HG03066 (cell line): ENCODE measurements around the gene MOV10L1.

ENCODE experiments used
- ATAC-seq: cut with Tn5 transposase; IDR thresholded peaks from one replicate; pipeline ENCODE4 v1.9.1; 2021; ENCODE audit warnings: low read depth; ENCODE audit not compliant: unreplicated experiment

MOV10L1 gene

DNA sequence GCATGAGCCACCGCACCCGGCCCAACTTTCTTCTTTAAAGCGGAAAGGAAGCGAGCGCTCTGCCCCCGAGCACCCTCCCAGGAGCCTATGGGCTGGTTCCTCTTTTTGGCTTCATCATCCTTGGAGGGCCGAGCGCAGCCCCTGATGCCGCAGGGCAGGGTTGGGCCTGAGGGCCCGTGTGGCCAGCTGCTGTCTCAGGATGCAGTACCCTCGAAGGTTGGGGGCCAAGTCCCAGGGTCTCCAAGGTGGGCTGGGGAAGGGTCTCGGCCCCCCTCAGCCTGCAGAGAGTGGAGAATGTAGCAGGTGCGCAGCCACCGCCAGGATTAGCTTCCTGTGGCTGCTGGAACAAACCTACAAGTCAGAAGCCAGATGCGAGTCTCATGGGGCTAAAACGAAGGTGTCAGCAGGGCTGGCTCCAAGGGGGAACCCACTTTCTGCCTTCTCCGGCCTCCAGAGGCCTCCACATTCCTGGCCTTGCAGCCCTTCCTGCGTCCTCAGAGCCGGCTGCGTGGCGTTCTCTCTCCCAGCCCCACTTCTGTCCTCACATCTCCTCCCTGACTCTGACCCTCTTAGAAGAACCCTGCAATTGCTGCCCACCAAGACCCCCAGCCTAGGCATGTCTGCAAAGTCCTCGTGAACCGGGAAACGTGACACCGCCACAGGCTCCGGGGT, 83.6 kb downstream of the MOV10L1 start:
- no peak for ATAC-seq

DNA sequence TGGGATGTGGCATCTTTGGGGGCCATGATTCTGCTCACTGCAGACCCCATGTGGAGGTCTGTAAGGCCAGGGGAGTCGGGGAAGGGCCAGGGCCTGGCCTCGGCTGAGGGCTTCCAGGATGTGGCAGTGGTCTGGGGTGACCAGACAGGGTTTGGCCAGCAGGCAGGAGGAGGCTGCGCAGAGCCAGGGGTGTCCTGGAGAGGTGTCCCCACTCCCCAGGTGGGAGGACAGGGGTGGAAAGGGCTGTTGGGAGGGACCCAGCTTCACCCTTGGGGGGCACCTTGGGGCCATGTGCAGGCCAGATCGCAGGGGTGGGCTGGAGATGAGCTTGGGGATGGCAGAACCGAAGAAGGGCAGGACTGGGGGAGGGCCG, 84.2 kb downstream of the MOV10L1 start:
- no peak for ATAC-seq

DNA sequence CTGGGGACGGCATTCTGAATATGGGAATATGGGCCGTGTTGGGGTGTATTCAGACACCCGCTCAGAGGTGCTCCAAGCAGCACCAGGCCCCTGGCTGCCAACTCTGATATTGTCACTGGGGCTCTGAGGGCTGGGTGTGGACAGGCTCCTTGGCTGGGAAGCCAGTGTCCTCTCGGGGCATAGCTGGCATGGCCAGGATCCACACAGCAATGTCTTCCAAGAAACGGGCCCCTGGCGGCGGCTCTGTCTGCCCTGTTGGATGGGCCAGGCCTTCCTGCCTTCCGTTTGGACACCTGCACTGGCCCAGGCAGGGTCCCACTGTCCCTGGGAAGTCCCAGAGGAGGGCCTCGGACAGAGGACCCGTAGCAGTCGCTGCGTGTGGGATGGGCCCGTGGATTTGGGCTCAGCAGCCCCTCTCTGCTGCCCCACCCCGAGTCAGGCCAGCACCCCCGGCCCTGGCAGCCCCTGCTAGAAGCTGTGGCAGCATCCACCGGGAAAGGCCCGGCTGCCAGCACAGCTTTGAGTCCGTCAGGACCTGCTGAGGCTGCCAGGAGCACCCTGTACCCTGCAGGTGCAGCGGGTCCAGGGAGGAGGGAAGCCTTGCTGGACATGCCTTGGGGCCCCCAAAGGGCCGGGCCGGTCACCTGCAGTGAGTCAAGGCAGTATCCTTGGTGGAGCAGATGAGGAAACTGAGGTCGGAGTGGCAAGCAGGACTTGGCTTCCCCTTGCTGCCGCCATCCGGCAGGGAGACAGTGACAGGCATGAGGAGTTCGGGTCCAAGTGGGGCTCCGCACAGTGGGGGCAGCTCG, 84.8 kb downstream of the MOV10L1 start:
- no peak for ATAC-seq

DNA sequence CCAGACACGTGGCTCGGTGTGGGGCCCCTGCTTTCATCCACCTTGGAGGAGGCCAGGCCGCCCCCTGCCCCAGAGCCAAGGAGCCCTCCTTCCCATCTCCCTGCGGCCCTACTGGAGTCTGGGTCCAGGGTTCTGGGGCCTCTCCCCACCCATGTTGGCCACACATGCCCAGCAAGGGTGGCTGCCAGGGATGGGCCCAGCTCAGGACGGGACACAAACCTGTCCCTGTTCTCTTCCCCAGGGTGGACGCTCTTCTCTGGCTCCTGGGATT, 85.3 kb downstream of the MOV10L1 start:
- ATAC-seq: no peak

DNA sequence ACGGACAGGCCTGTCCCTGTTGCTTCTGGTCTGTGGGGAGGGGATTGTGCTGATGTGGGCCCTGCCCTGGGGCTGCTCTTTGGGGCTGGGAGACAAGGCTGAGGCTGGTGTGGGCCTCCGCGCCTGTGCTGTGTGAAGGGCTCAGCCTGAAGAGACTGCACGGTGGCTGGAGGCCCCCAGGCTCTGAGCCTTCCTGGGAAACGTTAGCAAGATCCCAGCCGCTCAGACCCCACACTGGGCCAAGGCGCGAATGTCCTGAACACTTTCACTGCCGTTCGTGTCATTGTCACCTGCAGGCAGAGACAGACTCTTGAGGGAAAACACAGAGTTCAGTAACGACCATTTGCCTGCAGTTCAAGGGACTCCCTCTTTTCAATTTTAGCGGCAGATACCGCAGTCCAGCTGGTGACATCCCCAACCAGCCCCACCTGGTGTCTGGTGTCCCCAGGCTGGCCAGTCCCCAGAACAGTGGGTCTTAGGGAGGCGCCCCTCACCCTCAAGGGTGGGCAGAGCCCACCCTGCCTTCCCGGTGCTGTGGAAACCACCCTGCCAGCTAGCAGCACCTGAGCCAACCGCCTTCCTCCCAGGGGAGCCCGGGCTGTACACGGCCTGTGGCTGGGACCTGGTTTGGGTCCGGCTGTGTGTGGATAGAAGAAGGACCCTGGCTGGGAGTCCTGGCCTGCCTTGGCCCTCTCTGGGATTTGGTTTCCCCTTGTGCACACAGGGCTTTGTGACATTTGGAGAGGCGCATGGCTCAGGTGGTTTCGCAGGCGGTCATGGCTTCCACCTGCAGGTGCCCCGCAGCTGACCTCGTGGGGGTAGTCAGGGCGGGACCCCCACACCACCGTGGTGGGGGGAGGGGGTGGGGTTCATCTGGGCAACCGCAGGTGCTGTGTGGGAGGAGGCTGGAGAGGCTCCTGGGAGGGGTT, 86.4 kb downstream of the MOV10L1 start:
- no peak for ATAC-seq

DNA sequence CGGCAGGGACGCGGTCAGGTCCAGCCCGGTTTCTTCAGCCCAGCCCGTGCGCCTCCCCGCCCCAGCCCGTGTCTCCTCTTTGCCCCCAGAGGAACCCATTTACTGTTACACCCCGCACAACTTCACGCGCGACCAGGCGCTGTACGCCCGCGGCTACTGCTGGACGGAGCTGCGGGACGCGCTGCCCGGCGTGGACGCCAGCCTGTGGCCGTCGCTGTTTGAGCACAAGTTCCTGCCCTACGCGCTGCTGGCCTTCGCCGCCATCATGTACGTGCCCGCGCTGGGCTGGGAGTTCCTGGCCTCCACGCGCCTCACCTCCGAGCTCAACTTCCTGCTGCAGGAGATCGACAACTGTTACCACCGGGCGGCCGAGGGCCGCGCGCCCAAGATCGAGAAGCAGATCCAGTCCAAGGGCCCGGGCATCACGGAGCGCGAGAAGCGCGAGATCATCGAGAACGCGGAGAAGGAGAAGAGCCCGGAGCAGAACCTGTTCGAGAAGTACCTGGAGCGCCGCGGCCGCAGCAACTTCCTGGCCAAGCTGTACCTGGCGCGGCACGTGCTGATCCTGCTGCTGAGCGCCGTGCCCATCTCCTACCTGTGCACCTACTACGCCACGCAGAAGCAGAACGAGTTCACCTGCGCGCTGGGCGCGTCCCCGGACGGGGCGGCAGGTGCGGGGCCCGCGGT, 87.2 kb downstream of the MOV10L1 start:
- ATAC-seq: no peak

DNA sequence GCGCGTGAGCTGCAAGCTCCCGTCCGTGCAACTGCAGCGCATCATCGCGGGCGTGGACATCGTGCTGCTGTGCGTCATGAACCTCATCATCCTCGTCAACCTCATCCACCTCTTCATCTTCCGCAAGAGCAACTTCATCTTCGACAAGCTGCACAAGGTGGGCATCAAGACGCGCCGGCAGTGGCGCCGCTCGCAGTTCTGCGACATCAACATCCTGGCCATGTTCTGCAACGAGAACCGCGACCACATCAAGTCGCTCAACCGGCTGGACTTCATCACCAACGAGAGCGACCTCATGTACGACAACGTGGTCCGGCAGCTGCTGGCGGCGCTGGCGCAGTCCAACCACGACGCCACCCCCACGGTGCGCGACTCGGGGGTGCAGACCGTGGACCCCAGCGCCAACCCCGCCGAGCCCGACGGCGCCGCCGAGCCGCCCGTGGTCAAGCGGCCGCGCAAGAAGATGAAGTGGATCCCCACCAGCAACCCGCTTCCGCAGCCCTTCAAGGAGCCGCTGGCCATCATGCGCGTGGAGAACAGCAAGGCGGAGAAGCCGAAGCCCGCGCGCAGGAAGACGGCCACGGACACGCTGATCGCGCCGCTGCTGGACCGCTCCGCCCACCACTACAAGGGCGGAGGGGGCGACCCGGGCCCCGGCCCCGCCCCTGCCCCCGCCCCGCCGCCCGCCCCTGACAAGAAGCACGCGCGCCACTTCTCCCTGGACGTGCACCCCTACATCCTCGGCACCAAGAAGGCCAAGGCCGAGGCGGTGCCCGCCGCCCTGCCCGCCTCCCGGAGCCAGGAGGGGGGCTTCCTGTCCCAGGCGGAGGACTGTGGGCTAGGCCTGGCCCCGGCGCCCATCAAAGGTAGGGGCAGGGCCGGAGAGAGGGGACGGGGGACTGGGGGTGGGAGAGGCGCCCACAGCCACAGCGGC, 88.0 kb downstream of the MOV10L1 start:
- ATAC-seq: no peak

DNA sequence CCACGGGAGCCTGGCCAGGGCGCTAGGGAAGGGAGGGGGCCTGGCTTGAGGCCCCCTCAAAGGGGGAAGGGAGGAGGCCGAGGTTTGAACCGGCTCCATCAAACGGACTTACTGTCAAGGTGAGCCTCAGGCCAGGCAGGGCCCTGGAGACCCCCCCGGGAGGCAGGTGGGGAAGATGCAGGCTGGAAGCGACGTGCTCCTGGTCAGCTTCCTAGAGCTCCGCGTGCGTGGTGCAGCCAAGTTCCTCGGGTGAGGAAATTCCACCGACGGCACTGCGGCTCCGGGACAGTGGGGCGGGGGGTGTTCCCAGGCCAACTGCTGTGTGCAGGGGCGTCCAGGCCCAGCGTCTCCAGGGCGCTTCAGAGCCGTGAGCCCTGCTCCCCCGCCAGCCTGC, 88.7 kb downstream of the MOV10L1 start:
- ATAC-seq: no peak

DNA sequence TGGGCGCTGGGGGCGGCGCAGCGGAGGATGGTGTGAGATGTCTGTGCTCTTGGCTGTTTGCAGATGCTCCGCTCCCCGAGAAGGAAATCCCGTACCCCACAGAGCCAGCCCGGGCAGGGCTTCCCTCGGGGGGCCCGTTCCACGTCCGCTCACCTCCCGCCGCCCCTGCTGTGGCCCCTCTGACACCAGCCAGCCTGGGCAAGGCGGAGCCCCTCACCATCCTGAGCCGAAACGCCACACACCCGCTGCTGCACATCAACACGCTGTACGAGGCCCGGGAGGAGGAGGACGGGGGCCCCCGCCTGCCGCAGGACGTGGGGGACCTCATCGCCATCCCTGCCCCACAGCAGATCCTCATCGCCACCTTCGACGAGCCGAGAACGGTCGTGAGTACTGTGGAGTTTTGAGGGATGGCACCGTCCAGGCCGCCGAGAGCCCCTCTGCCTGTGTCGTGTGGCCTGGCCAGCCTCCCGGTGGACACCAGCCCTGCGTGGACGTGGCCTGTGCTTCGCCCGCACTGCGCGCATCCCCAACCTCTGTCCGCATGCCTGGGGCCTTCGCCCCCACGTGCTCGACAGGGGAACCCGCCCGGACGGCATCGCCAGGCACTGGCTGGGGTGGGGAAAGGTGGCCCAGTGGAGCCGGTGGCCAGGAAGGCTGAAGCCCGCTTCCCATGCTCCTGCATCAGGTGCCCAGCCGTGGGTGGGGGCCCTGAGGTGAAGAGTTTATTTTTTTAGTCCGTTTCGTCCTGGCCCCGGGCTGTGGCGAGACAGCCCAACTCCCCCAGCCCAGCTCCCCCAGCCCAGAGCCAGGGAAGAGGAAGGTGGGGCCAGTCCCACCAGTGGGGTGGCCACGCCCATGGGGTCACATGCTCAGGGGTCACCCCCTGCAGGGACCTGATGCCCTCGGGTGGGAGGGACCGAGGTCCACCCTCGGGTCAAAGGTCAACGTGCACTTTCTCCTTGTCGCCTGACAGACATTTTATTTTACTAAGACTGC, 89.4 kb downstream of the MOV10L1 start:
- ATAC-seq: no peak

DNA sequence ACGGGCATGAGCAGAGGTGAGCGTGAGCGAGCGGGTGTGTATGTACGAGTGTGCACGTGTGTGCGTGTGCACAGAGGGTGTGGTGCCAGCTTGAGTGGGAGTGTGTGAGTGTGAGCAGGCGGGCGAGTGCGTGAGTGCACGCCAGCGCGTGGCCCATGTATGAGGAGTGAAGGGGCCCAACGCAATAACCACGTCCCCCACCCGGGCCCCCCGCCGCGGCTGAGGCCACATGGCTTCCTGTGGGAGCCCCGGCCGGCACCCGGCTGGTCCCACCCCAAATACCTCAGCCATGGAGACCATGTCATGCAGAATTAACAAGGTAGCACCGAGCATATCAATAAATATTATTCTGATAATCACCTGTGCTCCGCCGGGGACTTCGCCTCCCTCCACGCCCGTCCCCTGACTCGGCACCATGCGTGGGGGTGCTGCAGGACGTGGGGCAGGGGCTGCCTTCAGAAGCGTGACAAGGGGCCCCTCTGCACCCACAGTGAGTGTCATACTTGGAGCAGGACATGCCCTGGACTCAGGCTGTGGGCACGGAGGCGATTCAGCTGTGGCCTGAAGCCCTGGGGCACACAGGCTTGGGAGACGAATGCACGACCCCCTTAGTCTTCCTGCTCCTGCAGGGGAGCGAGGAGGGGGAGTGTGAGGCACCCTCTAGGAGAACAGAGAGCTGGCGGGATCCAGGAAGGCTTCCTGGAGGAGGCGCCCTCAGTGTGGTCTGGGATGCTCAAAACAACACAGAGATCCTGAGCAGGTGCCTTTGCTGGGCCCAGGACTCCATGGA, 90.3 kb downstream of the MOV10L1 start:
- no peak for ATAC-seq

DNA sequence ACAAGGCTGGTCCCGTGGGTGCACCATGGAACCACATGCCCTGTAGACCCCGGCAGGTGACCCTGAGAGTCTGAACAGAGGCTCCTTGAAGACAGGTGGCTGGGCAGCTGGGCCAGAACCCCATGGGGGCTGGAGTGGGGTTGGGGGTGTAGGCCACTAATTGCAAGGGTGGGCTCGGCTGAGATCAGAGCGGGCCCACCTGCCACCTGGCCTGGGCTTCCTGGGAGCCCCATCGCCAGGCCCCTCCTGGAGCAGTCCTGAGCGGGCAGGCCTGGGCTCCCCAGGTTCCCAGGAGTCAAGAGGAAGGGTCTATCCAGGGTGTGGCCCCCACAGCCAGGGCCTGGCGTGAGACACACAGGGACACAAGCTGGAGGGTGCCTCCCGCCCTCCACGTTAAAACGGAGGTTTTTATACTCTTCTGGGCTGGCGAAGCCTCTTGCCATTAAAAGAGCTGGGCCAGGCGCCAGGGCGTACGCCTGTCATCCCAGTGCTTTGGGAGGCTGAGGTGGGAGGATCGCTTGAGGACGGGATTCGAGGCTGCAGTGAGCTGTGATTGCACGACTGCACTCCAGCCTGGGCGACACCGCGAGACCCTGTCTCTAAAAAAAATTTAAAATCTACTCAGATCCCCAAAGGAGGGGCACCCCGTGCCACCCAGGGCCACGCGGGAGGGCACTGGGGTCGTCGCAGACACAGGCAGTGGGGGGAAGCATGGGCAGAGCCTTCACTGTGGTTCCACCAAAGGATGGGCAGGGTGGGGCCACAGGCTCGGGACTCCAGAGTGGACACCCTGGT, 91.1 kb downstream of the MOV10L1 start:
- ATAC-seq: no peak

DNA sequence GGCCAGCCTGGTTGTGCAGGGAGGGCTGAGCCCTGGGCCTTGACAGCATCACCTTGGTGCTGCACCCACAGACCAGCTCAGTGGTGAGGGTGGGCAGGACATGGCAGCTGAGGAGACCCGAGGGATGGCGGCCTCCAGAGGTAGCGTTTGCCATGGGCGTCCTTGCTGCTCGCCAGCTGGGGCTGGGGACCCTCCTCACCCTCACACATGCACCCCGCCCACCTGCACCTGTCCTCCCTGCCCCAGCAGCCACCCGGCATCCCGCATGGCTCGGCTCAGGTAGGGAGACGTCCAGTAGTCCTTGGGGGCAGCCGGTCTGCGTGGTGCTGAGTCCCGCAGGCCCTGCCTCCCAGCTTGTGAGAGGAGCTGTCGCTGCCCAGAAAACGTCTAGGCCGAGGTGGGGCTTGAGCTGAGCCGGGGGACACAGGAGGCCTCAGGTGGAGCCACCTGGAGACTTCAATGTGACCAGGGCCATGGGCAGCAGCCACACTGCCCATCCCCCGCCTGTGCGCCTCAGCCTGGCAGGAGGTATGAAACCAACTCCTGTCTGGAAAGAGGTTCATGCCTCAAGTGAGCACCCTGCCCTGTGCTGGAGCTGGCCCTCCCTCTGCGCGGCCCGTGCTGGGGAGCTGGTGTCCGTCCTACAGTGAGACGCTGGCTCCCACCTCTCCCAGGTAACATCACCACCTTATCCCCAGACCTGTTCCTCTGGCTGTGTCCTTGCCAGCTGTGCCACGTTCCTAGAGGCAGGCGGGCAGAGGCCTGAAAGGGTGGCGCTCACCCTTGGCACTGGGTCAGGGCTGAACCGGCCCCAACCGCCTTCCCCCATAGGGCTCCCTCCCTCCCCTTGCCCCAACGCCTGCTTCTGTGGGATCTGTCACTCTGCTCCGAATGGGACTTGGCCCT, 92.6 kb downstream of the MOV10L1 start:
- no peak for ATAC-seq

DNA sequence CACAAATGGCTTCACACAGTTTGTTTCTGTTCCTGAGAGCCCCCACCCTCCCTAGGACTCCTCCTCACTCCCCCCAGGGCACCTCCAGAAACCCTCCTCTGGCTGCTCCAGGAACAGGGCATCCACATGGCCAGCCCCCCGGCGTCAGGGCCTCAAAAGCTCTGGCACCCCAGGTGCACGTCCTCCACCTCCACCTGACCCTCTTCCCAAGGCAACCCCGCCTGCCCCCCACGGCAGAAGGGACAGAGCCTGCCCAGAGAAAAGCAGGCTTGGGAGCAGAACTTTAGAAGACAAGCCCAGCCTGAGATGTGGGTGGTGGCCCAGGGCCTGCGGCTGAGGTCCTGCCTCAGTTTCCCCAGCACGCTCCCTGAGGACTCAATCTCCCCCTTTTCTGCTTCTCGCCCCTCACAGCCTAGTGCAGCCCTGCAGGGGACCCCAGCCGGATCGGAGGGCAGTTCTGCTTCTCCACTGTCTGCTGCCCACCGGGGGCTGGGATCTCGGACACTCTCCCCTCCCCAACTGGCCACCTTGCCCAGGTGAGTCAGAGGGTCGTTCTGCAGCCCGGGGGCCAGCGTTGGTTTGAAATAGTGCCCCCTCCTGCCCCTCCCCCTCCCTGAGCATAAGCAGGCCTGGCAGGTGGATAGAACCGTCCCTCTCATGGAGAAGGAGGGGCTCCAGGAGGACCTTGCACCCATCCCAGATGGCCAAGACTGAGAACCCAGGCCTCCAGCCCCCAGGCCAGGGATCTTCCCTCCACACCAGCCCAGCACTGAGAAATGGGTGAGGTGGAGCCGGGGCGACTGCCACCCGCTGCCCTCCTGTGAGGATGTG, 93.5 kb downstream of the MOV10L1 start:
- ATAC-seq: no peak

DNA sequence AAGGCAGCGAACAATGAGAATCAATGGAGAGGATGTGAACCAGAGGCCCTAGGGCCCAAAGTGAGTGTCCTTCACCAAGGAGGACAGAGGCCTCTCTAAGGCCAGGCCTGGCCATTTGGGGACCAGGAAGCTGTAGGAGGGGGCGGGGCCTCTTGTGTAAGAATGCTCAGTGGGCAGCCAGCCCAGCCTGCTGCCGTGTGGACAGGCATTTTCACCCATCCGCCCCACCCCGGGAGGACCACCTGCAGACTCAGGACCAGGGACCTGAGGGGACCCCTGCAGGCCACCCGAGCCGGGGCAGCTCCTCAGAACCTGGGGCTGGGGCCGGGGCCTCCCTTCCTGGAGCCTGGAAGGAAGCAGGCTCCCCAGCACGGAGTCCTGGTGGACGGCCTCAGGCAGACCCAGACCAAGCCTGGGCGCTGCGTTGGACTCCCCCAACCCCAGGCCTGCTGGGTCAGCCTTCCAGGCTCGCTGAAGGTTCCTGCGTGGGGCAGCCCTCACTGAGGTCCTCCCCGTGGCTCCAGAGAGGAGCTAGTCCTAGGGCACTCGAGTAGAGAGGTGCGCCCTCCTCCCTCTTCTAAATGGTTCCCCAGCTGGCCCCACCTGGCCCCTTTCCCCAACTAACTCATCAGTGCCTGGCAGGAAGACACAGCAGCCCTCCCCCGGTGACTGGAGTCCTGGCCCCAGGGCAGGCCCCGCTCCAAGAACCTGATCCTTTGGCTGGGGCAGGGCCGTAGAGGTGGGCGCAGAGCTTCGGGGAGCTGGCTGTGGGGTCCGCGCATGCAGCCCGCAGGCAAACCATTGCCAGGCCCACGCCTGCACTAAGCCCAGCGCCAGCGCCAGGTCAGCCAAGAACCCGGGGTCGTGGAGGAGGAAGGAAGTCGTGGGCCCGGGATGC, 94.4 kb downstream of the MOV10L1 start:
- no peak for ATAC-seq
